Liver (tissue), 3 donors: ENCODE results near the gene SLC25A41.

Experiments
- SP1 ChIP-seq: IDR thresholded peaks from 2 replicates; pipeline ENCODE4 v1.6.1; 2018; ENCODE audit warnings: antibody characterized with exemption, mild to moderate bottlenecking
- TF ChIP-seq, protein P1 (sequence below): fragments of 150-350 bp; IDR thresholded peaks from 2 replicates; pipeline ENCODE4 v1.5.1; 2017; ENCODE audit warnings: improper control_type of control experiment, low read depth, low read length; ENCODE audit not compliant: missing input control
- donor health status: healthy.
- donor health status: healthy.

DNA sequence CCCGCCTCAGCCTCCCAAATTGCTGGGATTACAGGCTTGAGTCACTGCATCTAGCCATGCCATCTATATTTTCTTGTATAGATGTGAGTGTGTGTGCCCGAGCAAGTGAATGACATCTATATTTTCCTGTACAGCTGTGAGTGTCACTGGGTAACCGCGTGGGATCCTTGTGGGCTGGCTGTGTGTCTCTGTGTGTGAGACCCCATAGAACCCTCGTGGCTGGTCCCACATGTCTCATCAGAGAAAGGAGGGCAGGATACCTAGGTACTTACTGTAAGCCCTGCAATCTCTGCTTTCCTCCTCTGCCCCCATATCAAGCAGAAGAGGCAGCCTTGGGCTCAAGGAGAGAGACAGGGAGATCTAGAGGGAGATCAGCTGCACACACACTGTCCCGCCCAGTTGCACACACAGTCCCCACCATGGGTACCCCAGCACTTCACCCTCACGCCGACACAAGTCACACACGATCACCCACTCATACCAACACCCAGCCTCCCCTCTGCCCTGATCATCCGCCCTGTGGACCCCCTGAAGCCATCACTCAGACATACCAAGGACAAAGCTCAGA is 47.4 kb upstream of the SLC25A41 start:
- TF ChIP-seq, protein P1, sequence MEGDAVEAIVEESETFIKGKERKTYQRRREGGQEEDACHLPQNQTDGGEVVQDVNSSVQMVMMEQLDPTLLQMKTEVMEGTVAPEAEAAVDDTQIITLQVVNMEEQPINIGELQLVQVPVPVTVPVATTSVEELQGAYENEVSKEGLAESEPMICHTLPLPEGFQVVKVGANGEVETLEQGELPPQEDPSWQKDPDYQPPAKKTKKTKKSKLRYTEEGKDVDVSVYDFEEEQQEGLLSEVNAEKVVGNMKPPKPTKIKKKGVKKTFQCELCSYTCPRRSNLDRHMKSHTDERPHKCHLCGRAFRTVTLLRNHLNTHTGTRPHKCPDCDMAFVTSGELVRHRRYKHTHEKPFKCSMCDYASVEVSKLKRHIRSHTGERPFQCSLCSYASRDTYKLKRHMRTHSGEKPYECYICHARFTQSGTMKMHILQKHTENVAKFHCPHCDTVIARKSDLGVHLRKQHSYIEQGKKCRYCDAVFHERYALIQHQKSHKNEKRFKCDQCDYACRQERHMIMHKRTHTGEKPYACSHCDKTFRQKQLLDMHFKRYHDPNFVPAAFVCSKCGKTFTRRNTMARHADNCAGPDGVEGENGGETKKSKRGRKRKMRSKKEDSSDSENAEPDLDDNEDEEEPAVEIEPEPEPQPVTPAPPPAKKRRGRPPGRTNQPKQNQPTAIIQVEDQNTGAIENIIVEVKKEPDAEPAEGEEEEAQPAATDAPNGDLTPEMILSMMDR, result no peak
- TF ChIP-seq SP1, result no peak
